Measurements from ENCODE around the gene CSTA.

GRCh38 chr3:122307094-122307687 lies 17.9 kb upstream of the CSTA start:
- TF ChIP-seq CTCF (IDR thresholded peaks at IDR 0.05; ENCODE audit: low read length) (no peak), EZH2 (IDR thresholded peaks at IDR 0.05; ENCODE audit: borderline replicate concordance, low read length) (no peak)
